Measurements from ENCODE around the gene ZDHHC20.
"Not testable (repeated sequence)": the region's sequence is repeated elsewhere in the genome, so short reads cannot be mapped to it uniquely, and the experiment has no call there.

The ZDHHC20 gene

GRCh38 chr13:21435231-21435630 is 23.9 kb downstream of the ZDHHC20 start:
- no peak for DNase-seq

- DNase-seq = no peak
Measured at GRCh38 chr13:21434588-21434987, 24.5 kb downstream of the ZDHHC20 start.

- no peak for DNase-seq
Measured at GRCh38 chr13:21429211-21429610, 29.9 kb downstream of the ZDHHC20 start.

GRCh38 chr13:21427741-21428140 is 31.4 kb downstream of the ZDHHC20 start:
- no peak for DNase-seq

GRCh38 chr13:21426238-21426637 is 32.9 kb downstream of the ZDHHC20 start:
- no peak for DNase-seq

GRCh38 chr13:21420706-21421105 is 38.4 kb downstream of the ZDHHC20 start:
- no peak for DNase-seq

GRCh38 chr13:21413013-21413412 is 46.1 kb downstream of the ZDHHC20 start:
- DNase-seq = no peak

GRCh38 chr13:21410453-21410852 is 48.6 kb downstream of the ZDHHC20 start:
- DNase-seq = not testable (repeated sequence)

- no peak for DNase-seq
Measured at GRCh38 chr13:21405309-21405708, 53.8 kb downstream of the ZDHHC20 start.

GRCh38 chr13:21402586-21403307 is 56.4 kb downstream of the ZDHHC20 start:
- peak; percentile 11 for DNase-seq

- no peak for DNase-seq
Measured at GRCh38 chr13:21399741-21400140, 59.4 kb downstream of the ZDHHC20 start.

GRCh38 chr13:21395953-21396352 is 63.1 kb downstream of the ZDHHC20 start:
- peak; percentile 18 for DNase-seq

GRCh38 chr13:21389124-21389523 is 70.0 kb downstream of the ZDHHC20 start:
- DNase-seq = no peak

GRCh38 chr13:21385710-21386109 is 73.4 kb downstream of the ZDHHC20 start:
- DNase-seq = no peak

- no peak for DNase-seq
Measured at GRCh38 chr13:21383090-21383489, 76.0 kb downstream of the ZDHHC20 start.

- DNase-seq = not testable (repeated sequence)
Measured at GRCh38 chr13:21376998-21377985, 81.8 kb downstream of the ZDHHC20 start.

- no peak for DNase-seq
Measured at GRCh38 chr13:21372530-21372929, 86.6 kb downstream of the ZDHHC20 start.

- DNase-seq = no peak
Measured at GRCh38 chr13:21371011-21371410, 88.1 kb downstream of the ZDHHC20 start.

- no peak for DNase-seq
Measured at GRCh38 chr13:21365574-21365973, 93.5 kb downstream of the ZDHHC20 start.

GRCh38 chr13:21364916-21365315 is 94.2 kb downstream of the ZDHHC20 start:
- DNase-seq = no peak

- no peak for DNase-seq
Measured at GRCh38 chr13:21364357-21364756, 94.7 kb downstream of the ZDHHC20 start.

- no peak for DNase-seq
Measured at GRCh38 chr13:21362741-21363140, 96.4 kb downstream of the ZDHHC20 start.

GRCh38 chr13:21361706-21362105 is 97.4 kb downstream of the ZDHHC20 start:
- DNase-seq = no peak

- no peak for DNase-seq
Measured at GRCh38 chr13:21361123-21361522, 98.0 kb downstream of the ZDHHC20 start.
